Lower leg skin (tissue), 3 donors: ENCODE results near the gene NKIRAS1.

Experiments used
- POLR2A ChIP-seq, 2 donors: fragments of 450-650 bp; IDR thresholded peaks; one replicate each; pipeline ENCODE4 v1.6.1; 2016 to 2017; ENCODE audit warnings: antibody characterized with exemption in 2 of 2, mild to moderate bottlenecking in 1 of 2, moderate library complexity in 1 of 2
- TF ChIP-seq, protein P1 (sequence below), 3 donors: fragments of 450-650 bp; IDR thresholded peaks; one replicate each; pipeline ENCODE4 v1.5.1; 2016; ENCODE audit warnings: antibody characterized with exemption in 3 of 3, mild to moderate bottlenecking in 3 of 3, moderate library complexity in 2 of 3

DNA sequence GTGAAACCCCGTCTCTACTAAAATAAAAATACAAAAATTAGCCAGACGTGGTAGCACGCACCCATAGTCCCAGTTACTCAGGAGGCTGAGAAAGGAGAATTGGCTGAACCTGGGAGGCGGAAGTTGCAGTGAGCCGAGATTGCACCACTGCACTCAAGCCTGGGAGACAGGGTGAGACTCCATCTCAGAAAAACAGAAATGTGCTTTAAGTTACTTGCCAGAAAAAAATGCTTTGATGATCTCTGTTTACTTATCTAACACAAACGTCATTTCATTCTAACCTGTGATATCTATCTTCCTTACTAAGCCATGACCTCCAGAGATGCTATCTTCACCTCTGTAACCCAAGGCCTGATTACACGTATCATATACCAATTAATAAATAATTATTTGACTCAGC, 7.4 kb downstream of the NKIRAS1 start:
- no peak for TF ChIP-seq POLR2A (IDR thresholded peaks at IDR 0.05)
- TF ChIP-seq, protein P1, sequence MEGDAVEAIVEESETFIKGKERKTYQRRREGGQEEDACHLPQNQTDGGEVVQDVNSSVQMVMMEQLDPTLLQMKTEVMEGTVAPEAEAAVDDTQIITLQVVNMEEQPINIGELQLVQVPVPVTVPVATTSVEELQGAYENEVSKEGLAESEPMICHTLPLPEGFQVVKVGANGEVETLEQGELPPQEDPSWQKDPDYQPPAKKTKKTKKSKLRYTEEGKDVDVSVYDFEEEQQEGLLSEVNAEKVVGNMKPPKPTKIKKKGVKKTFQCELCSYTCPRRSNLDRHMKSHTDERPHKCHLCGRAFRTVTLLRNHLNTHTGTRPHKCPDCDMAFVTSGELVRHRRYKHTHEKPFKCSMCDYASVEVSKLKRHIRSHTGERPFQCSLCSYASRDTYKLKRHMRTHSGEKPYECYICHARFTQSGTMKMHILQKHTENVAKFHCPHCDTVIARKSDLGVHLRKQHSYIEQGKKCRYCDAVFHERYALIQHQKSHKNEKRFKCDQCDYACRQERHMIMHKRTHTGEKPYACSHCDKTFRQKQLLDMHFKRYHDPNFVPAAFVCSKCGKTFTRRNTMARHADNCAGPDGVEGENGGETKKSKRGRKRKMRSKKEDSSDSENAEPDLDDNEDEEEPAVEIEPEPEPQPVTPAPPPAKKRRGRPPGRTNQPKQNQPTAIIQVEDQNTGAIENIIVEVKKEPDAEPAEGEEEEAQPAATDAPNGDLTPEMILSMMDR (IDR thresholded peaks at IDR 0.05) = no peak
